COLO829 (cell line): ENCODE data around the gene SNX18.

Experiments used
- DNase-seq: peaks from one replicate; pipeline ENCODE4 v3.0.0; 2012; ENCODE audit warnings: low spot score

The SNX18 gene

DNA sequence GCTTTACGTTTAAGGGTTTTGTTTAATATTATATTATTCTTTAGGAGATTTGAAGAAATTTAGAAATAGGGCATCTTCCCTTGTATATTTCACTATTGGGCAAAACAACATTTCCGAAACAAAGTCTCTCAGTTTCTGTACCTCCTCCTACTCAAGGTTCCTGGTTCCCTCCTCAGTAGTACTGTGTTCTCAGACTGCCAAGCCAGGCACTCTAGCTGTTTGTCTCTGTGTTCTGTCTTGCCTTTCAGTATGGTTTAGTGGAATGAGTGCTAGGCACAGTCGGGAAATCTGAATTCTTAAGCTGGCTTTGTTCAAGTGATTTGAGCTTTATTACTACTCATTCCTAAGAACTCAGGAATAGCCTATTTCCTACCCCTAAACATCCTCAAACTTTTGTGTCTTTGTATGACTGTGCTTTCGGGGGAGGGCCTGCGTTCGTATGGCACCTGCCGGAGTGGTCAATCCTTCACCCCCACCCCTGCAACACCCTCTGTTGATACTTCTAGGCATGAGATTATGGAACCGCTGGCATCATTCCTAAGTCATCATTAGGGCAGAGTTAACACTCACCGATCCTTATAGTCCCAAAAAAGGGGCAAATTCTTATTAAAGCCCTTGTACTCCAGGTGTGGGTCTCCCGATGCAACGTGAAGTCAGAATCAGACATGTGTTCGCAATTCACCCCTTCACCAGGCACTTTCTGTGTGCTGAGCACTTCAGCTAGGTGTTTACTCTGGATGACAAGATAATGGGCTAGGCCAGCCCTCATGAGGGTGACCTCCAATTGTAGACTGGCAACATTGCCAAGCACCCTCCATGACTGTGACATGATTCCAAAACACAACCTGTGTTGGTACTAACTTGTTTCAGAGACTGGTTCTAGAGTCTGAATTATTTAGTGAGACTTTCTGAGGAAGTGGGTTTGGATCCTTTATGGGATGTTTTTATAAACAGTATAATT, 24.5 kb downstream of the SNX18 start:
- DNase-seq: no peak

DNA sequence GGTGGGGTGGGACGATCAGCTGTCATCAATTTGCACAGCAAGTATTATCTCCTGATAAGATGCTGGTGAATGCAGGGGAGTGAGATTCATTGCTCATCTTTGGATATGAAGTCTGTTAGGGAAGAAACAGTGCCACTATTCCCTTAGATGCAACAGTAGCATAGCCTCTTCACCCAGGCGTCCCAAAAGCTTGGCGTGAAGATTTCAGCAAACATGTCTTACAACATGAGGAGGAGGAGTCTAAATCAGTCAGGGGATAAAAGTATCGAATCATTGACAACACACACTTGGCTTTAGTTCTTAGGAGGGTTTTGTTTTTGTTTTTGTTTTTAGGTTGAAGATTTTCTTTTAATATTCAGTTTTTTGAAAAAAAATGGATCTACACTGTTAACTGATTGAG, 26.5 kb downstream of the SNX18 start:
- no peak for DNase-seq

DNA sequence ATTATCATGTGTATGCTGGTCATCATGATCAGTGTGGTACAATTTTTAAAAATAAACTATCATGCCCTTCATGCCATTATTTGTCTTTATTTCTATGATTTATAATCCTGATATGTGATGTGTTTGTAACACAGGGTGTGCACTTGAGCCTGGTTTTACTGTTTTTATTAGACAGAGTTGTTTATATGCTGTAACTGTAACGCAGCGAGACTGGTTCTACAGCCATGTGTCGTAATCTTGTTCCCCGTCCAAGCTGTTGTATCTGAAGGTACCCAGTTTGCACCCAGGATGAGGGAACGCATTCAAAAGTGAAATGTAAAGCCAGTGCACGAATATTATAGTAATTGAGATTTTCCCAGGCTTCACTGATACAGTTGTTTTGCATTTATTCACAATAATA, 28.2 kb downstream of the SNX18 start:
- DNase-seq: no peak

DNA sequence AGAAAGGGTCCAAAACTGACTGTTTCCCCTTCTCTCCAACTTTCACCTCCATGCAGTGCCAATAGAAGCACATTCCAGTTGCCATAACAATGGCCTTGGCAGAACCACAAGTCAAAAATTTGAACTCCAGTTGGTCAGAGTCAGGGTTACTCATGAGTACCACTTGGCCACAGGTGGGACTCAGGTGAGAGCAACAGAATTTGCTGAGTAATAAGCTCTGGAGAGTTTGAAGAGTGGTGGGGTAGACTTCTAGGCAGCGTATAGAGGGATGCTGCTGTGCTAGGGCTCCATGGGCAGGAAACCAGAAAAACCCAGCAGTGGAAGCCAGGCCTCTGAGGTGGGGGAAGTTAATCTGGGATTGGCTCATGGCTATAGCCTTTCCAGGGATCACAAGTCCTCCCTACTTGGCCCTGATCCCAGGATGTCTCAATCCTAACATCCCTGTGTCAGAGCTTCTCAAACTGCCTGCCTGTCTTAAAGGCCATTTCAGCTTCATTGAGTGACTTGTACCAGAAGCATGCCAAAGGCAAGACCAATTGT, 30.2 kb downstream of the SNX18 start:
- no peak for DNase-seq

DNA sequence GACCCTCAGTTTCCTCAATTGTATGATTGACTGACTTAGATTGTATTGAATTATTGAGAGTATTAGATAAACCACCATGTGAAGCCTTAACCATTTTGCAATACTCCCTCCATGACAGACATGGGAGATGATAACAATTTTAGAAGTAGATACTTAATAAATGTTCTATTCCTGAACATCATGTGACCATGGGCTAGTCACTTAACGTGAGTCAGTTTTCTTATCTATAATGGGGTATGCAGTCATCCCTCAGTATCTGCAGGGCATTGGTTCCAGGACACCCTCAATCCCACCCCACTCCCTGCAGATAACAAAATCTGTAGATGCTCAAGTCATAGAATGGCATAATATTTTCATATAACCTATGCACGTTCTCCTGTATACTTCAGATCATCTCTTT, 31.0 kb downstream of the SNX18 start:
- no peak for DNase-seq

DNA sequence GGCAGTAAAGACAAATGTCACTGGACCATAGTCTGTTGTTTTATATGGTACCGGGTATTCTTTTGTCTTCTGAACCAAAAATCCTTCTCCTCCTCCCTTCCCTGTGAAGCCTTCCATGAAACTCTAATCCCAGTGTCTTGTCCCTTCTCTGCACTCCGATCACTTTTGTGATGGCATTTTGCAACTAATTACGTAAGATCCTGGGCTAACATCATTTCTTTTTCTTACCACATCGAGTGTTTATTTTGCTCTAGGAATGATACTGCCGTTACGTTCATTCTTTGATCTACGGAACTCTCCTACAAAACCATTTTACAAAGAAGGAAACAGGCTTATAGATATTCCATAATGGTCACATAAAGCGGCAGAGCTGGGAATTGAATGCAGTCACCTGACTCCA, 33.7 kb downstream of the SNX18 start:
- no peak for DNase-seq

DNA sequence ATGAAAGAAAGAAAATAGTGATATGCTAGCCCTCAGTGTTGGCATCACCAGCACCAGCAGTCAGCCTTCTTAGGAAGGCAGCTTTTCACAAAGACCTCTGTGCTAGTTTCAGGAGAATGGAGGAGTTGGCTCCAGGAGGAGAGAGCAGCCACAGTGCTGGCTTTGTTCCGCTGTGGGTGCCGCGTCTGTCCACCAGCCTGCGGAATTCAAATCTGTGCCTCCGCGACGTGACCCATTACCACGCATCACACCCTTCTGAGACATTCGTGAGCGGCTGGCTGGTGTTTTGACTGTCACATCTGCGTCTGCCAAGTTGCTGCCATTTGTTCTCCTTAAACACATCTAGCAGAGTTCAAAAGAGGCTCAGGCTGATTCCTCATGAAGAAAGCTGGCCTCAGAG, 34.4 kb downstream of the SNX18 start:
- DNase-seq: no peak

DNA sequence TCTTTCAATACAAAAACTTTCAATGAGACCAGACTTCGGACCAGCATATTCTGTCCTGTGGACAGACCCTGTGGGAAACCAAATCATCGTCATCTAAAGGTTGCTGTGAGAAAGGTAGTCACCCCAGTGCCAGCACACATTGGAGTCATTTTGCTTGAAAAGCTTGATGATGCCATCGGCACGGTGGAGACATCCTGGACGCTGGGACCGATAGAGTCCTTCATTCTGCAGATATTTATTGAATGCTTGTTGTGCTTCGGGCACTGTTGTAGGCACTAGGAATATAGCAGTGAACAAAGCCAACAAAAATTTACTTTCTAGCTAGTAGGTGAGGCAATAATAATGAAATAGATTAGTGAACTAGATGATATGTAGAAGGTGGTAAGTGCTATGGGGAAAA, 34.9 kb downstream of the SNX18 start:
- no peak for DNase-seq

DNA sequence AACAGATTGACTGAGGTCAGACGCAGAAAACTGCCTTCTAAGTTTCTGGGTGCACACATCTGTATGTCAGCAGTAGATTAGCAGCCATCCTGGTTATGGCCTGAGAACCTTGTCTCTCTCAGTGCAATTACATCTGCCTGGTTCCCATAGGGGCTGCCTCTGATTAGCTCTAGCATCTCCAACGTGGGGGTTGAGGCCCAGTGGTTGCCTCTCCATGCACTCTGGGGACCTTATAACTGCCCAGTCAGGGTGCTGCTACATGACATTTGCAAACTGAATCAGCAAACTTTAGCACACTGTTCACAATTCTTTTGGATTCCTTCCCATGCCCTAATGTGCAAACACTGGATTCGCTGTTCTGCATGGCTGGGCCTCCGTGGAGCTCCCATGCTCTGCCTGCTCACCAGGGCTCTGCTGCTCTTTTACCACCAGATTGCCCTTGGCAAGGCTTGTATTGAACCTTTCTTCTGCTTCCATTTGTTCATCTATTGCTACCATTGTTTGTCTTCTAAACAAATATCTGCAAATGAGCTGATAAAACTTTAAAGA, 36.2 kb downstream of the SNX18 start:
- no peak for DNase-seq

DNA sequence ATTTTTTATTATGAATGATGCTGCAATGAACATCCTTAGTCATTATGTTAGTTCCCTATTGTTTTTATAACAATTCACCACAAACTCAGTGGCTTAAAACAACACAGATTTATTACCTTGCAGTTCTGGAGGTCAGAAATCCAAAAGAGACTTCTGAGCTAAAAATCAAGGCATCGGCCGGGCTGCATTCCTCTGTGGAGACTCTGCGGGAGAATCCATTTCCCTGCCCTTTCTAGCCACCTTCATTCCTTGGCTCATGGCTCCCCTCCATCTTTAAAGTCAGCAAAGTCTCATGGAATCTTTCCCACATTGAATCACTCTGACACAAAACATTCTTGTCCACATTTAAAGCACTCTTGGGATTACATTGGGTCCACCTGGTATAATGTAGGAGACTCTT, 38.6 kb downstream of the SNX18 start:
- DNase-seq: no peak

DNA sequence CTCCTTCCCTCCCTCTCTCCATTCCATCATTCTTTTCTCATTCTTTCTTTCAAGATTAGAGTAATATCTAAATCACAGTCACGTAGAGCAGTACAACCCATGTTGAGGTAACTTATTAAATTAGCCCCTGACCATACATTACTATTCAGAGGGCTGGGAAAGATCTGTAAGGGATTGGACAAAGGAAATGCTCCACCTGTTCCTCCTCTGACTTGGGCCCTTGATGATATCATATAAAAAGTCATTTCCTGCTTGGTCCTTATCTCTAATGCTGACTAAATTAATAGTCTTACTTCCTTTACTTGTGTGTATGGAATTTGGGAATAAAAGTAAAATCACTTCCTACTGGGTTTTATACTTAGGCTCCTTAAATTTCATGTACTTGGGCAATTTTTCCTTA, 40.8 kb downstream of the SNX18 start:
- DNase-seq: no peak

DNA sequence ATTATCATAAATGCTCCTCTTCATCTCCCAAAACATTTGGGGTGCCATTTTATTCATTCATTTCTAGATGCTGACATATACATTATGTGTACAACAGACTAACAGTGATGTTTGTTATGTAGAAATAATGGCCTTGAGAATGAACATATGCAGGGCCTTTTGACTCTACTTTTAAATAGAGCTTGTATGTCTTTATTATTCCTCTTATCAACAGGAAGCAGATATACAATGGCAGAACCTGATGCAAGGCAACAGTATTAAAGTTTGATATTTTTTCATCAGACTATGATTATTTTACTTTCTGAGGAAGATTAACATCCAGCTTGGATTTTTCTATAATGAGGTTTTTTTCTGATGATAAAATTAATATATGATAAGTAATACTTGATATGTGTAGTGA, 44.1 kb downstream of the SNX18 start:
- DNase-seq: no peak

DNA sequence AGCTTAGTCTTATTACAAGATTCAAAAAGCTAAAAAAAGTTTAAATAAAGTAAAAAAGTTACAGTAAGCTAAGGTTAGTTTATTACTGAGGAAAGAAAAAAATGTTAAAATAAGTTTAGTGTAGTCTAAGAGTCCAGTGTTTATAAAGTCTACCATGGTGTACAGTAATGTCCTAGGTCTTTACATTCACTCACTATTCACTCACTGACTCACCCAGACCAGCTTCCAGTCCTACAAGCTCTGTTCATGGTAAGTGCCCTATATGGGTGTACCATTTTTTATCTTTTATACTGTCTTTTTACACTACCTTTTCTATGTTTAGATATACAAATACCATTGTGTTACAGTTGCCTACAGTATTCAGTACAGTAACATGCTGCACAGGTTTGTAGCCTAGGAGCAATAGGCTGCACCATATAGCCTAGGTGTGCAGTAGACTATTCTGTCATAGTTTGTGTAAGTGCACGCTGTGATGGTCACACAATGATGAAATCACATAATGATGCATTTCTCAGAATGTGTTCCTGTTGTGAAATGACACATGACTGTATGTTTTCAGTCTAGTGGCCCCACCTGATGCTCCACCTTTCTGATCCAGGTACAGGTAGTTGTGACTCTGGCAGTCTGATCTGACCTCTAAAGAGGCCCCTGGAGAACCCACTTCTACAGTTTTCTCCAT, 45.7 kb downstream of the SNX18 start:
- no peak for DNase-seq

DNA sequence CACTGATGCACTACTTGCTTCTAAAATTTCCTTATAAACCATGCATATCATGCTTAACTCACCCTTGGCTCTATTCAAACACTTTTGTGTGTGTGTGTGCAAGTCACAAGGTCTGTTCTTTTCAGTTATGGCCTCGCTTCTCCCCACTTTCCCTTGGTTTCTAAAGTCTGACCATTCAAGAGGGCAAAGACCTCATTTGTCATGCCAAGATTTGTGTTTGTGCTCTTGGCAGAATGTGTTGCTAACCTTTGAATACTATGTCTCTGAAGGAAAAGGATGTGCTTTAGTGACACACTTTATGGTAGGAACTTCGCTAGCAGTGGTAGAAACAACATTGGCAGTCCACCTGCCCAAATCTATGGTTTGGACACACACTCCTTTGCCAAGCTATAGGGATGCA, 50.4 kb downstream of the SNX18 start:
- no peak for DNase-seq

DNA sequence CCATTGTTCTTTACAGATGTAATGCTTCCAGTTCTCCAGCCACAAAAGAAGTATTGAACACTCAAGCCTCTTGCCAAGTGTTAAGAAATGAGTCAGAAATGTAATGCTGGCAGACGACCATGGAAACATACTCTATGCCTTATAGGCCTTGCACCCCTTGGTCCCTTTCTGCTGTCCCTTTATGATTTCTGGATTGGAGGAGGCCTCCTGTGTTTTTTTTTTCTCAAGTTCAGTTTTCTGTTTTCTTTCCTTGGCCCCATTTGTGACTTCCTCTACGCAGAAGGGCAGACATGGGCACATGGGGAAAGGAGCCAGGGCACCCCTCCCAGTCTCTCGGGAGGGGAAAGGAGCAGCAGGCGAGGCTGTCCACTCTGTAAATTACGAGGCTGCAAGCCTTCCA, 53.4 kb downstream of the SNX18 start:
- peak; percentile 6 for DNase-seq

DNA sequence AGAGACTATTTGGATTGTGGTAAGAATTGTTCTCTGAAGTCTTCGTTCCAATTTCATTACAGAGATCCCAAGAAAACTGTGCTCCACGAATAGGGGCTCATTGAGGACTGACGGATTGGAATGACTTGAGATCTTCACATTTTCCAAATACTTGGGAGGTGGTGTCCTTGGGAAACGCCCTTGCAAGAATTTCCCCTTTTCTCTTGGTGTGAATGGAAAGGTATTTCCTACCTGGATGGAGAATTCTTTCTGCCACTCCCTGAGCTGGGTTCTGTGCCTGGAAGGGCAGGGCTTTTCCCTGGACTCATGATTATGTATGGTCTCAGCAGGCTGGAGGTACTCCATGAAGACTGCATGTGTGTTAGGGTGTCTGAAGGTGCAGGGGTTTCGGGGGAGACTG, 53.9 kb downstream of the SNX18 start:
- no peak for DNase-seq

DNA sequence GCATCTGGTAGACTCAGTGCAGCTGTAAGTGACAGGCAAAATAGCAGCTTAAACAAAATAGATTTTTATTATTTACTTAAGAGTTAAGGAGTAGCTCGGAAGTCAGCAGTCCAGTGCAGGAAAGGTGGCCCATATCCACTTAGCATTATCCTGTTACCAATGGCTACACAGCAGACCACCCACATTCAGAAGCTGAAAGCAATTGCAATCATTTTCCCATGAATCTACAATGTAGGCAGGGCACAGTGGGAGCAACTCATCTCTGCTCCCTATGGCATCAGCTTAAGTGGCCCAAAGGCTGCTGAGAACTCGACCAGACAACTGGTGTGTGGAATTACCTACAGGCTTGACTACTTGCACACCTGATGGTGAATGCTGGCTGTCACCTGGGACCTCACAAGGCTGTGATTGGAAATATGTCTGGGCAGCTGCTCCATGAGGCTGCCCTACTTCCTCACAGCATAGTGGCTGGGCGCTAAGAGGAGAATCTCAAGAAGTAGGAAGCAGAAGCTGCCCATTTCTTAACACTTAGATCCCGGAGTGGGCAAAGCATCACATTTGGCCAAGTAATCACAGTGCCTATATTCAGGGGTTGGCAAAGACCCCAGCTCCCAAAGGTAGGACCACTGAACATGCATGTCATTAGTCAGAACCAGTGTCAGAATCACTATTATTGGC, 56.4 kb downstream of the SNX18 start:
- no peak for DNase-seq

DNA sequence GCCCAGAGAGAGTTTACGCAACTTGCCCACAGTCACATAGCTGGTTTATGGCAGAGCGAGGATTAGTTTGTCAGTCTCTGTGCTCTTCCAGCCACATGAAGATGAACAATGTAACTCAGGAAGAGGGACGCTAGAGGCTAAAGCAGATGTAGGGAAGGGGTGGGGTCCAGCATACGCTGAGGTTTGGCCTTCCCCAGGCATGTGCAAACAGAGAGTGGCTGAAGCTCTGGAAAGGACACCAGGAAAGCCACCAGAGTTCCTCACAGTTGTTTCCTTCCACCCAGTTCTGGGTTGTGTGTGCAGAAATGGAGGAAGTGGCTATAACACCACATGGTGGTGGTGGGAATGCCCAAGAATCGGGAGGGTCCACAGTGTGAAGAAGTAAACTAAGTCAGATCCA, 60.0 kb downstream of the SNX18 start:
- DNase-seq: no peak

DNA sequence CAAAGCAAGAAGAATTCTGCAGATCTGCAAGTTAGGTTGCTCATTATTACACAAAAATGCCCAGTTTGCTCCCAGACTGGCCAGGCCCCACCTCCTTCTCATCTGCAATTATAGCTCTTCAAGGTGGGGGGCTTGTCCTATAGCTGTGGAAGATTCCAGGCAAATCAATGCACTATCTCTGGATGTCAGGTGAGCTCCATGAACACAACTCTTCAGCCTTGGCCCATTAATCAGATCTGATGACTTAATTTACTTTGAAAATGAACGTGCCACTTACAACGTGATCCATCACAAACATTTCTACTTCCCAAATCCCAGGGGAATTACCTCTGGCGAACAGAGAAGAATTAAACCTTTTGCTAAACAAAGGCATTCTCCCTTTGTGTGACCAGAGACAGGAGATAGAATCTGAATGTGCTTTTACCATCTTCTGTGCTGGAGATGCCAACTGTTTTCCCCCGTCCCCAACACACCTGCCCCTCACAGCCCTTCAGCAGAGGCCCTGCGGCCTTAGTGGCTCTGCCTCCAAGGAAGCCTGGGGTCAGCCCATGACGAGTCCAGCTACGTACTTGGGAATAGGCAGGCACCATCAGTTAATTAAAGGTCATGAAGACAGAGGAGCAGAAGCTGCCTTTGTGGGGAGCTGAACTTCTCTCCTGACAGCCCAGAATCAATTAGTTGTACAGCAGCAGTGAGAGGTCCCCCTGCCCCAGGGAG, 60.5 kb downstream of the SNX18 start:
- DNase-seq: no peak

DNA sequence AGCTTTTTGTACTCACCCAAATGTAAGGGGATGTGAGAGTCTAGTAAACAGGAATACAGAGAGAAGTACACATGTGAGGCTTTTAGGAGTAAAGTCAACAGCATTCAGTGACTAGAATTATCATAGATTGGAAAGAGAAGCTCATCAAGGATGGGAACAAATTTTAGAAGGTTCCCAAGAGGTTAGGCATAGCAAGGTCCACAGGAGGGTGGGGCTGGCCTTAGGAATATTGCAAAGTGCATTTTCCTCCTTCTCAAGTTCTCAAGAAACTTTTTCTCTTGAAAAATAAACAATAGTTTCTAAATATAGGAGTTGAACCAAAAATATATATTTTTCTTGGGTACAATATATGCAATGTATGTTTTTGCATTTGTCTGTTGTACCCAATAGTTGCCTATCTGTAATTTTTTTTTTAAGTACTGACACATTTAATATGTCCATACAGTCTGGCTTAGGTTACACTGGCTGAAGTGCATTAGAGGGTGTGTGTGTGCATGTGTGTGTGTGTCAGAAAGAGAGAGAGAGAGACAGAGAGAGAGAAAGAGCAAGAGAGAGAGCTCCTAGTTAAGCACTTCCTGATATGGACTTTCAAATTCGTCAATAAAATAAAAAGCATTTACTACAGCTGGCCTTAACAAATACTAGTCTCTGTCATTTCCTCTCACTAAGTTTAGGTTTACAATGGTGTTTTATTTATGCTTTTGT, 62.2 kb downstream of the SNX18 start:
- DNase-seq: no peak
